GM18520 (cell line): ENCODE data around the gene FAM171A1.
"Not testable (repeated sequence)": the region's sequence is repeated elsewhere in the genome, so short reads cannot be mapped to it uniquely, and the experiment has no call there.

Experiments used
- ATAC-seq: cut with Tn5 transposase; IDR thresholded peaks from one replicate; pipeline ENCODE4 v1.9.1; 2021; ENCODE audit not compliant: unreplicated experiment

Gene FAM171A1

GRCh38 chr10:15370856-15371701, at the start of gene FAM171A1:
Gene FAM171A1 (minus strand): TSS chr10:15371289. CDS start chr10:15371052, 237 bp downstream.
- no peak for ATAC-seq

DNA sequence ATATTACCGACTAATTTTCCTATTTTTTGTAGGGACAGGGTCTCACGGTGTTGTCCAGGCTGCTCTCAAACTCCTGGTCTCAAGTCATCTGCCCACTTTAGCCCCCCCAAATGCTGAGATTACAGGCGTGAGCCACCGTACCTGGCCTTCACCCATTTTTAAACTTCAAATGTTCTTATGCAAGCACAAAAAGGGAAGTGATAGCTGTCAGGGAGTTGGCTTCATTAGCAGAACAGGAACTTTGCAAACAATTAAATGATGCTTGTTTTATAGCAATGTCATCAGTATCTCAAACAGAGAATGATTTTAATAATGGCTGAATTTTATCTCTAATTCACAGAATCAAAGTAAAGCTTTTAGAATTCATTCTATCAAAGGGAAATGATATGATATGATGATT, 49.8 kb upstream of the FAM171A1 start:
- no peak for ATAC-seq

- no peak for ATAC-seq
Observed at GRCh38 chr10:15419279-15419874, 48.3 kb upstream of the FAM171A1 start.

DNA sequence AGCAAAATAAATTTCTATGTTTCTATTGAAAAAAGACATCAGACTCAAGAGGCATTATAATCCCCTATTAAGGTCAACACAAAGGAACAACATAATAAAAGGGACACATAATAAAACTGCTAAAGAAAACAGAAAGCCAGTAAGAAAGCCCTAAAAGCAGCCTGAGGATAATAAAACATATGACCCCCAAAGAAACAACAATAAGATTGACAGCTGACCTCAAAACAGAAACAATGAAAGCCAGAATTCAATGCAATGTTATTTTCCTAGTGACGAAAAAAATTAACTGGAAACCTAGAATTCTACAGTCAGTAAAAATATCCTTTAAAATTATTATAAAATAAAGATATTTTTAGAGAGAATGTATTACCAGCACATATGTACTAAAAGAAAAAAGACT, 44.9 kb upstream of the FAM171A1 start:
- no peak for ATAC-seq

- no peak for ATAC-seq
Observed at GRCh38 chr10:15411010-15411409, 39.9 kb upstream of the FAM171A1 start.

DNA sequence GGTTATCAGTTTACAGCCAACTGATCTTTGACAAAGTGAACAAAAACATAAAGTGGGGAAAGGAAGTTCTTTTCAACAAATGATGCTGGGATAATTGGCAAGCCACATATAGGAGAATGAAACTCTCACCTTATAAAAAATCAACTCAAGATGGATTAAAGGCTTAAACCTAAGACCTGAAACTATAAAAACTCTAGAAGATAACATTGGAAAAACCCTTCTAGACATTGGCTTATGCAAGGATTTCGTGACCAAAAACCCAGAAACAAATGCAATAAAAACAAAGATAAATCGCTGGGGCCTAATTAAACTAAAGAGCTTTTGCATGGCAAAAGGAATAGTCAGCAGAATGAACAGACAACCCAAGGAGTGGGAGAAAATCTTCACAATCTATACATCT, 38.3 kb upstream of the FAM171A1 start:
- ATAC-seq: not testable (repeated sequence)

DNA sequence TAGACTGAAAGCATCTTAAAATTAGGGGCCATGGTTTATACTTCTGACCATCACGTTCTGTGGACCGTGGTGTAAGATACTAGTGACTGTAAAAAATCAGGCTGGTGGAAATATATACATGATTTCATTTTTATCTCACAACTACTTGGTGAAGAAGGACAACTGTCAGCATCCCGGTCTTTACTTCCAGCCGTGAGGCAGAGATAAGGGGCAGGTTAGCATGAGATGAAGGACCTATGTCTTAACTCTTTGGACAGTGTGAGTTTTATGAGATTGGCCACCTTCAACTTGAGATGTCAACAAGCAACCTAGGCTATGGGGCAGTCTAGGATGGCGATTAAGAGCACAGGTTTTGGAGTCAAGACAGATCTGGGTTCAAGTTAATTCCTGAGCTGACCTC, 37.5 kb upstream of the FAM171A1 start:
- no peak for ATAC-seq

DNA sequence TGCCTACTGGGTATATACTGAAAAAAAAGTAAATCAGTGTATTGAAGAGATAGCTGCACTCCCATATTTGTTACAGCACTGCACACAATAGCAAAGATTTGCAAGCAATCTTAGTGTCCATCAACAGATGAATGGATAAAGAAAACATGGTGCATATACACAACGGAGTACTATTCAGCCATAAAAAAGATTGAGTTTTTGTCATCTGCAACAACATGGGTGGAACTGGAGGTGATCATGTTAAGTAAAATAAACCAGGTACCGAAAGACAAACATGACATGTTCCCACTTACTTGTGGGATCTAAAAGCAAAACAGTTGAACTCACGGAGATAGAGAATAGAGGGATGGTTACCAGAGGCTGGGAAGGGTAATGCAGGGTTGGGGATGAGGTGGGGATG, 34.2 kb upstream of the FAM171A1 start:
- no peak for ATAC-seq

DNA sequence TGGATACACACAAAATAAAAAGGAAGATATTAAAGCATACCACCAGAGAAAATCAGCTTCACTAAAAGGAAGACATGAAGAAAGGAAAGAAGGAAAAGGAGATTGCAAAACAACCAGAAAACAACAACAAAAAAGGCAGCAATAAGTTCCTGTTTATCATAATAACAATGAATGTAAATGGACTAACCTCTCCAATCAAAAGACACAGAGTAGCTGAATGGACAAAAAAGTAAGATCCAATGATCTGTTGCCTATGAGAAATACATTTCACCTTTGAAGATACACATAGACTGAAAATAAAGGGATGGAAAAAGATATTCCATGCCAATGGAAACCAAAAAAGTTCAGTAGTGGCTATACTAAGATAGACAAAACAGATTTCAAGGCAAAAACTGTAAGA, 30.3 kb upstream of the FAM171A1 start:
- no peak for ATAC-seq

GRCh38 chr10:15400461-15400860, 29.4 kb upstream of the FAM171A1 start:
- ATAC-seq: not testable (repeated sequence)

DNA sequence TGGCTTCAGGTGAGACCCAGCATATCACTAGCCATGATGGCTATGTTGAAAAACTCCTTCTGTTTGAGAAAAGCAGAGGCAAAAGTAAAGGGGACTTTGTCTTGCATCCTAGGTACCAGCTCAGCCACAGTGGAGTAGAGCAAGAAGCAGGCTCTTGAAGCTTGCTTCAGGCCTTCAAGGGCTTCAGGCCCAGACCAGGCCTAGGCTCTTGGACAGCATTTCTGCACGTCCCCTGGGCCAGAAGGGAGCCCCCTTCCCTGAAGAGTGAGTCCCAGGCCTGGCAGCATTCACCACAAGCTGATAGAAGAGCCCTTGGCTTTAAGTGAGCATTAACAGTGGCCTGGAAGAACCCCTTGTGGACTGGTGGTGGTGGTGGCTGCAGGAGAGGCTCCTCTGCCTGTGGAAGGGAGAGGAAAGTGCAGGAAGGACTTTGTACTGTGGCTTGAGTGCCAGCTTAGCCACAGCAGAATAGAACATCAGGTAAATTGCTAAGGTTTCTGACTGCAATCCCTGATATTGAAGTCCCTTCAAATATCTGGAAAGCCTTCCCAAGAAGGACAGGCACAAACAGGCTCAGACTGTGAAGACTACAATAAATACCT, 28.1 kb upstream of the FAM171A1 start:
- no peak for ATAC-seq

GRCh38 chr10:15395935-15396334, 24.8 kb upstream of the FAM171A1 start:
- ATAC-seq: no peak

- no peak for ATAC-seq
Observed at GRCh38 chr10:15393139-15393825, 22.2 kb upstream of the FAM171A1 start.

DNA sequence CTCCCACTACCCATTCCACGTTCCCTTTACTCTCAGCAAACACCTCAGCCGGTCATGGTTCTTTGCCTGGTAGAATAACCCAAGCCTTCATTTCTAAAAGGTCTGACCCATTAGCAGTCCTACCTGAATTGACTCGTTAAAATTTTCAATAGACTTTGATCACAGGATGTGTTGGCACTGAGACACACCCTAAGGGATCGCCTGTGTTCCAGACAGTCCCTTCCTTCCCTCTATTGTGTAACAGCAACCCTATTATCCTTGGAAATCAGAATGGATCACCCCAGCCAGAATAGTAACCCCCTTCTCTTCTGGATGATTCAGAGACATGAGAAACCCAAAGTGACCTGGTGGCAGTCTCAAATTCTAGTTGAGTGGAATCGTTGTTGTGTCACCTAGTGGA, 20.4 kb upstream of the FAM171A1 start:
- ATAC-seq: no peak

DNA sequence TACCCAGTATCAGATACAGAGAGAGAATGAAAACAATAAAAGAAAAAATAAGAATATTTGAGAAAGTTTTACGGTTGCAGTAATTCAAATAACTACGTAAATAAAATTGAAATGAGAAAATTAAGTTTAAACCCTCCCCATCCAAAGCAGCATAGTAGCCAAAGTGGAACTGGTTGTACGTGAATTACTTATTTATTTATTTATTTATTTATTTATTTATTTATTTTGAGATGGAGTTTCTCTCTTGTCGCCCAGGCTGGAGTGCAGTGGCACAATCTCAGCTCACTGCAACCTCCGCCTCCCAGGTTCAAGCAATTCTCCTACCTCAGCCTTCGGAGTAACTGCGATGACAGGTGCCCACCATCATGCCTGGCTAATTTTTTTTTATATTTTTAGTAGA, 17.1 kb upstream of the FAM171A1 start:
- not testable (repeated sequence) for ATAC-seq

GRCh38 chr10:15387021-15387420, 15.9 kb upstream of the FAM171A1 start:
- ATAC-seq: no peak

DNA sequence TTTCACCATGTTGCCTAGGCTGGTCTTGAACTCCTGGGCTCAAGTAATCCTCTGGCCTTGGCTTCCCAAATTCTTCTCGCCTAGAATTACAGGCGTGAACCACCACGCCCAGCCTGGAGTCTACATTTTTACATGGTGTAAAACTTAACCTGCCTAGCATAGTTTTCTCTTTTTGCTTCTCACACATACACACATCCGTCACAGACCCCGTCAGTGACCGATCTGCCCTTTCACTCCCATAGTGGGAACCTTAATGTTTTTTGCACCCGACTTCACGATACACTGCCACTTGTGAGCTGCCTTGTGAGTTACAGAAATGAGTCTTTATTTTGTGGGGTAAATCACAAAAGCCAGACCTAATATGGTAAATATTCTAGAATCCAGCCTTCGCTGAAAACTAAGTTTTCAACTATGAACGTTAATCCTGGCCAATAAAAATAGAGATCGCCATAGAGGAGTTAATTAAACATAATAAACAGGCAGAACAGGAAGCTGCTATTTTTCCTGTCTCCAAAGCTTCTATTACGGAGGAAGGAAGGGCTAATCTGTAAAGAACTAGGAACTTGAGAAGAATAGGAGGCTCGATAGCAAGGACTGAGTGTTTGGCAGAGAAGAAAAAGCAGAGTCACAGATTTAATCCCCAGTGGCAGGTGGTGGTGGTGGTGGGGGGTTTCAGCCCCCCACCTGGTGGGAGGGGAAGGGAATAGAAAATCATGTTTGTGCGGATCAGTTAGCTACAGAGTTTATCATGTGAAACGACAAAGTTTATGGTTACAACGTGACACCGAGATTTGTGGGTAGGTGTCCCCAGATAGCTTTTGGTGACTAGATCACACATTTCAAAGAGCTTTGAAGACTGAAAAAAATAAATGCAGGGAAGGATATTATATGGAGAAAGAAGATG, 14.7 kb upstream of the FAM171A1 start:
- no peak for ATAC-seq

GRCh38 chr10:15381420-15381819, 10.3 kb upstream of the FAM171A1 start:
- no peak for ATAC-seq

DNA sequence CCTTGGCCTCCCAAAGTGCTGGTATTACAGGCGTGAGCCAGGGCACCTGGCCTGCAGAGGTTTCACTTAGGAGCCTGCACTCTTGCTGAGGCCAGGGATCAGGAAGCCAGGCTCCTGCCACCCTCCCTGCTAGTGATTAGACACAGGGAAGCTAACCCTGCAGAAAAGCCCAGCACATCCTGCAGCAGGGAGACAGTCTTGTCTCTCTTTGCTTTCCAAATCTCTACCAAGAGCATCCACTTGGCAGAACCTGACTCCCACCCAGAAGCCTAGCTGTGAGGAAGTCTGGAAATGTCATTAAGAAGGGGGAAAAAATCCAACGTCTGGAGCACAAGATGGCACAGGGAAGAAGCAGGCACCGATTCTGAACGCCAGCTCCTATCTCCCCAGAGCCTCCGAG, 8.0 kb upstream of the FAM171A1 start:
- ATAC-seq: no peak

DNA sequence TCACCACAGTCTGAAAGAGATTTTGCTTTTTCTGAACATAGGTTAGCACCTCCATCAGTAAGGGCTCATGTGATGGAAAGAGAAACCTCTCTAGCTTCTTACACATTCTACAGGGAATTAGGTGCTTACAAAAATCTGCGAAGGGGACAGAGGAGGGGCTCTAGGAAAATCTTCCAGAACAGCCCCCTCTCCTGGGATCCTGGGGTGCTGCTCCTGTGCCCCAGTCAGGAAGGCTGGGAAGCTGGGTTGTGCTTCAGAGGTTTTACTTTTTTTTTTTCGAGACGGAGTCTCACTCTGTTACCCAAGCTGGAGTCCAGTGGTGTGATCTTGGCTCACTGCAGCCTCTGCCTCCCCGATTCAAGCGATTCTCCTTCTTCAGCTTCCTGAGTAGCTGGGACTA, 7.5 kb upstream of the FAM171A1 start:
- ATAC-seq: no peak

GRCh38 chr10:15374566-15374965, 3.5 kb upstream of the FAM171A1 start:
- ATAC-seq: no peak
